Hematopoietic multipotent progenitor cell treated with erythropoietin and hydrocortisone succinate and interleukin-3 and kit ligand, for 17 days (in vitro differentiated cells): ENCODE data around the gene GCGR.

Experiments used
- DNase-seq: peaks from one replicate; pipeline ENCODE4 v3.0.0-alpha.2; 2015; ENCODE audit warnings: low spot score

Gene GCGR

DNA sequence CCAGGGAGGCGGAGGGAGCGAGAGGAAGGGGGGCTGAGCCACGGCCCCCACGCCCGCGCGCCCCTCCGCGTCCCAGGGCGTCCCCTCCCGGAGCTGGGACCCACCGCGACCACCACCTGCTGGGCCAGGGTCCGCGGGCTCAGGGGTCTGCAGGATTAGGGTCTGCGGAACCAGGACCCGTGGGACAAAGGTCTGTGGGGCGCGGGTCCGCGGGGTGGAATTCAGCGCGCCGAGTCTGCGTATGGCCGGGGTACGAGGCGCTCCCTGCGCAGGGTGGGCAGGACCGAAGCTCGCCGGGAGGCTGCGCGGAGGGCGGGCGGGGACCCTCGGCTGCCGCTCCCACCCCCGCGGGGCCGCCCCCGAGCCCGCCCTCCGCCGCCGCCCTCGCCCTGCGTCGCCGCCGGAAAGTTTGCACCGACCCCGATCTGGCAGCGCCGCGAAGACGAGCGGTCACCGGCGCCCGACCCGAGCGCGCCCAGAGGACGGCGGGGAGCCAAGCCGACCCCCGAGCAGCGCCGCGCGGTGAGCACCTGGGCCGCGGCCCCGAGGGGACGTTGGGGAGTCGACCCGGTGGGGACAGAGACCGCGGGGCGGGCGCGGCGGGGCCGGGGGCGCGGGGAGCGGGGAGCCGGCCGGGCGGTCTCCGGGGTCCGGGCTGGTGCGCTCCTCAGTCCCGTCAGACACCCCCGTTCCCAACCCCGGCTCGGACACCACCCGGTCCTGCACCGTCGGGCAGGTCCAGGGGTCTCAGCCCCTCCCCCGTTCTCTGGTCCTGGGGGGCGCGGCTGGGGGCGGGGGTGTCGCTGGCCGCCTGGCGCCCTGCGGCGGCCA is at the start of gene GCGR:
Gene GCGR, plus strand, starts transcription at position 423 of the 831 bp plus-strand sequence. CDS start 4,869 bp downstream, outside the sequence.
- no peak for DNase-seq

DNA sequence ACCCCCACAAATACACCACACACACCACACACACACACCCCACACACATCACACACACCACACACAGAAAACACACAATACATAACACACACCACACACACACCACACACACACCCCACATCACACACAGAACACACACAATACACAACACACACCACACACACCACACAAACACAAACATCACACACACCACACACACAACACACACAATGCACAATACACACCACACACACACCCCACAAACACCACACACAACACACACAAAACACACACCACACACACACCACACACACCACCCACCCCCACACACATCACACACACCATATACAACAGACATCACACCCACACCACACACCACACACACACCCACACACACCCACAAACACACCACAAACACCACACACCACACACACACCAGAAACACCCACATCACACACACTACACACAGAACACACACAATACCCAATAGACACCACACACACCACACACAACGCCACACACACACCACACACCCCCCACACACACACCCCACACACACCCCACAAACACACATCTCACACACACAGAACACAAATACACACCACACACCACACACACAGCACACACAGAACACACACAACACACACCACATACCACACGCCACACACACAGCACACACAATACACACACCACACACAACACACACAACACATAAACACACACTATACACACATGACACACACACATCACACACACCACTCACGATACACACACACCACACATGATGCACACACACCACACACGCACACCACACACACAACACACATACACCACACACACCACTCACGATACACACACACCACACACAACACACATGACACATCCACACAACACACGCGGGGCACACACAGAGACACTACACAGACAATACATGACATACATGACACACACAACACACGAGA is 11.0 kb upstream of the GCGR start:
- DNase-seq, result no peak

DNA sequence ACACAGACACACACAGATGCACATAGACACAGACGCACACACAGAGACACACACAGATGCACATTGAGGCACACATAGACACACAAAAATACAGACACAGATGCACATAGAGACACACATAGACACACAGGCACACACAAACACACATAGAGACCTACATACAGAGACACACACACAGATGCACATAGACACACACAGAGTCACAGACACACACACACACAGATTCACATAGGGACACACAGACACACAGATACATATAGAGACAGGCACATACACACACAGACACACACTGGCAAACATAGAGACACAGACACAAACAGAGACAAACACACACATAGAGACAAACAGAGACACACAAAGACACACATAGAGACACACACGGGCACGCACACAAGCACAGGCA is 9.9 kb upstream of the GCGR start:
- DNase-seq, result no peak

DNA sequence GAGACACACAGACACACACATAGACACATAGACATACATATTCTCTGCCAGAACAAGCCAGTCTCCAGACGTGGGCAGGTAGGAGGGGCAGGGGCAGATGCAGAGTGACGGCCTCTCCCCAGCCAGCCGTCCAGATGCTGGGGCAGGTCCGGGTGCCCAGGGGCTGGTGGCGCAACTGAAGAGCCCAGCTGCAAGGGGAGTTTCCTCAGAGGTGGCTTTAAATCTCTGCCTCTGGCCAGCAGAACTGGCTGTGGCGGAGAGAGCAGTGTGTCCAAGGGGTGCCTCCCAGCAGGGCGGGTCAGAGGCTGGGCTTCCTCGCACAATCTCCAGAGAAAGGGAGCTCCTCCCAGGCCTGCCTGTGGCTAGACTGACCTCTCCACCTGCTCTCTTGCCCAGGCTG is 9.4 kb upstream of the GCGR start:
- DNase-seq, result no peak

DNA sequence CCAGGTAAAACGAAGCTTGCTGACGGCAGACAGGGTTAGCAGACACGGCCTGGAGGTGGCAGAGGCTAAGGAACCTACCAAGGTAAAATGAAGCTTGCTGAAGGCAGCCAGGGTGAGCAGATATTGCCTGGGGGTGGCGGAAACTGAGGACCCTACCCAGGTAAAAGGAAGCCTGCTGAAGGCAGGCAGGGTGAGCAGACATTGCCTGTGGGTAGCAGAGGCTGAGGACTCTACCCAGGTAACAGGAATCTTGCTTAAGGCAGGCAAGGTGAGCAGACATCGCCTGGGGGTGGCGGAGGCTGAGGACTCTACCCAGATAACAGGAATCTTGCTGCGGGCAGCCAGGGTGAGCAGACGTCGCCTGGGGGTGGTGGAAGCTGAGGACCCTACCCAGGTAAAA is 2.6 kb upstream of the GCGR start:
- no peak for DNase-seq

DNA sequence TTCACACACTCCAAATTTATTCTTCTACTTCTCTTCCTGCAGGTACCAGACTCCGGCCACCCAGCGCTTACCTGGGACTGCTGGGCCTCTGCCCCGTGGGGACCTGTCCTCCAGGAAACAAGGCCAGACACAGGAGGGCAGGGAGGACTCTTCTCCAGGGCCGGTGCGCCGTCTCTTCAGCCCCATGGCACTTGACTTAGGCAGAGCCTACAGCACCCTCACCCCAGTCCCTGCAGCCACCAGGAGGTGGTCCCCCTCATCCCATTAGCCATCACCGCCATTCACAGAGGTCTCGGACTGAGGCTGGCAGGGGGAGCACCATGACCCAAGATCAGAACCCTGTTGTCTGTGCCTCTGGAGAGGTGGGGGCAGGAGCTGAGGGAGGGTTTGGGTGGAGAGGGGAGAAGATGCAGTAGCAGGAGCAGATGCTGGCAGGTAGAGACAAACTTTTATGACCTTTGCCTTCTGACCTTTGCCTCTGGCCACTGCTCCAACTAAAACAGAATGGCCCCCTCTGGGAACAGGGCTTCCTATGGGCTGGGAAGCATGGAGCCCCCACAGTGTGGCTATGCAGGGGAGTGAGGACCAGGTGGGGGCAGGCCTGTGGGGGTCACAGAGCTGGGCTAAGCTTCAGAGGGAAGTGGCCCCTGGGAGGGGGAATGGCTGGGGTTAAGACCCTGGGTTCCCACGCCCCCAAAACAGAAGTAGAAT is 1.7 kb upstream of the GCGR start:
- no peak for DNase-seq

DNA sequence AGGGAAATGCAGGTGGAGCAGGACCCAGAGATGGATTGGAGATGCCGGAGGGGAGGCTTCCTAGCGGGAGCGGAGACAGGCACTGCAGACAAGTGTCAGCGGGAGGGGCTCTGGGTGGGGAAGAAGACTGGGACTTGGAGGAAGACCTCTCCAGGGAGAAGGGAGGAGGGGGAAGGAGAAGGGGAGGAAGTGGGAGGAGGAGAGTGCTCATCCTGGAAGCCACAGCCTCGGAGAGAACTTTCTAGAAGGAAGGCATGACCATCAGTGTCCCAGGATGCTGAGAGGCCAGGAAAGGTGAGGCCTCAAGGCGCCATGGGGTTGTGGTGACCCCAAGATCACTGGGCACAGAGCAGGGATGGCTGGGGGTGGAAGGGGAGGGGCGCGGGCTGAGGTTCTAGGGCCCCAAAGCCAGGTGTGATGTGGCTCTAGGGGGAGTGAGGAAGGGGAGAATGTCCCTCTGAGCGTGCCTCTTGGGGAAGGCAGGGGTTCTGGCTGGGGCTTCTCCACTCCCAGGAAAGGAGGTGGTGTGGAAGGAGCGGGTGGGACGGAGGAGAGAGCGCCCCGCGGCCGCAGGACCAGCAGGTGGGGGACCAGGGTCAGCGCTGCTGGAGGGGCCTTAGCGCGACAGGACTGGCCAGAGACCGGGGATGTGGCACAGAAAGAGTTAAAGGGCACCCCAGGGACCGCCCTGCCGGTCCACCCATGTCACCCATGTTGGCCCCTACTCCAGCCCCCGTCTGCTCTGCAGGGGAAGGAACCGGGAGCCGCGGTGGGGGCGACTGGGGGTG is 900 bp upstream of the GCGR start:
- no peak for DNase-seq

DNA sequence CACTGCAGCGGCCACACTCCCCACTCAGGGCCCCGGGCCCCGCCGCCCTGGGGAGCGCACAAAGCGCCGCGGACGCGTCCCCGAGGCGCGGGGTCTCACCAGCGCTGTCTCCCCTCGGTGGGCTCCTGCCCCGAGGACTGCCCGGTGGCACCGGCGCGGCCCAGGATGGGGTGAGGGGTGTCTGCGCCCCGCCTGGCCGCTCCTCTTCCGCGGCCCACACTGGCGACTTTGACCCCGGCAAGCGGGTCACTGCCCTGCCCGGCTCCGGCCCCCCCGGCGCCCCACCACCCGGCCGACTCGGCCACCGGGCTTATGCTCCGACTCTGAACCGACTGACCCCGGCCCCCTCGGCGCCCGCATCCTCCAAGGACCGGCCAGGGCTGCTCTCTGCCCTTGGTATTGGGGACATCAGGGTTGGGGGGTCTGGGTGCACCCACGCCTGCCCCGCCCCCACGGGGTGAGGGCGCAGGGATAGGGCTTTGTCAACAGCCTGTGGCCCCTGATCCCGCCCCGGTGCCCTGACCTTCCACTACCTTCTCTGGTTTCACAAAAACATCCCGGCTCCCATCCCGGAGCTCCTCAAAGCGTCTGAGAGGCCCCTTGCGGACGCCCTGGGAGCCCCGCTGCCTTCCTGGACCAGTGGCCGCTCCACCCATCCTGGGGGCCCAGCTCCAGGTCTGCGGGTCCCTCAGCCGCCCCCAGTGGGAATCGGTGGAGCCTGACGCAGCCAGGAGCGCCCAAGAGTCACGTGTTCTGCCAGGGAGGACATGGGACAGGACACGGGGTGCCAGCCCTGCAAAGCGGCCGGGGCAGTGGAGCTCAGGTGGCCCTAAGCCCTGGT is 829 bp downstream of the GCGR start:
- DNase-seq, result no peak

DNA sequence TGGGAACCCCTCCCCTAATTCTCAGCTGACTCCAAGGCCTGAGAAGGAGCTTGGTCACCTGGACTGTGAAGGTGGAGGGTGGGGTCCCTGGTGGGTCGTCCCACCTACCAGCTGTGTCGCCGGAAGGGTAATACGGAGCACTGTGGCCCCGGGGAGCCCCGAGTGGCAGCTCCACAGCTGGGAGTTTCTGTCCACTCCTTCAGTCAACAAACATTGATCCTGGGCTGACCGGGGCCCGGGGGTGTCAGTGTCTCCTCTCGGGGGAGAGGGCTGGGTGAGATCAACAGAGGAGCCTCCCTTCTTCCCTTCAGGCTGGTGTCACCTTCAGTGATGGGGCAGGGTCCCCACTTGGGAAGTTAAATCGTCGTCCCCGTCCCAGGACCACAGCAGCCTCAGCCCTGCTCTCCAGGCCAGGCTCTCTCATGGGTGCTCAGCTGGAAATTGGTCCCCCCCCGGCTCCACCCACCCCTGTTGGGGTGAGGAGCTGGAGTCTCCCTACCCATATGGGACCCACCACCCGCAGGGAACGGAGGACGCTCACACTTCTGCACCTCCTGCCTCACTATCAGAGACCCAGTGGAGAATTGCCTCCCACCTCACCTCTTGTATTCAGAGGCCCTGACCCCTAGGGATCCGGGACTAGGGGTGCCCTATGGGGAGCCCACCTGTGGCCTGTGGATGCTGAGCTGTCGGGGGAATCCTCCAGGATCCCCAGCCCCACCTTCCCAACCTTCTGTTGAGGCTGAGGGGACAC is 1.9 kb downstream of the GCGR start:
- no peak for DNase-seq

DNA sequence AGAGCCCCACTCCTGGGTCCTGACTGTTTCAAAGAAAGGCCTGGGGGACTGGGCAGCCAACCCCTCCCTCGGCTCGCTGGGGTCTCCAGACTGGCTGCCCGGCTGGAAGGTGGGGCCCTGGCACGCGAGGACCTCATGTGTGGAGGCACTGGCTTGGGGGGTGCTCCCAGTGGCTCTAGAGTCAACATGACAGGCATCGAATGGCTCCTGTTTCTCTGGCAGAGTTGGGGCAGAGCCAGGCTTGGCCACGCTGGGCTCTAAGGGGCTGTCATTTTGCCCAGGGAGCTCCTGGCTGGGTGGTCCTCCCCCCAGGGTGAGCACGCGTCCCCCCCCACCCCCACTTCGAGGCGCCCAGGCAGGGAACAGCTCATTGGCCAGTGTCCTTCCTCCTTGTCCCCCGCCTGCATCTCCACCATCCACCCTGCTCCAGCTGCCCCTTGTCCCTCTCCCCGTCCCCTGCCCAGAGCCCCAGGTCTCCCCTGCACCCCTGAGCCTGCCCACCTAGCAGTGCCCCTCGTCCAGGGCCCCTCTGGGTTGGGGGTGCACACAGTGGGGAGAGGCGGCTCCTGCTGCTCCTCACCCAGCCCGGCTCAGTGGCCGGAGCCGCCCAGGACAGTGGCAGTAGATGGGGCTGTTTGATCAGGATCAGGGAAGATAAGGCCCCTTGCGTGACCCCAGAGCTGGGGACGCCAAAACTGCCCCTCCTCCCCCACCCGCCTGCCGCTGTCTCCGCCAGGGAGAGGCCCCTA is 2.7 kb downstream of the GCGR start:
- no peak for DNase-seq

DNA sequence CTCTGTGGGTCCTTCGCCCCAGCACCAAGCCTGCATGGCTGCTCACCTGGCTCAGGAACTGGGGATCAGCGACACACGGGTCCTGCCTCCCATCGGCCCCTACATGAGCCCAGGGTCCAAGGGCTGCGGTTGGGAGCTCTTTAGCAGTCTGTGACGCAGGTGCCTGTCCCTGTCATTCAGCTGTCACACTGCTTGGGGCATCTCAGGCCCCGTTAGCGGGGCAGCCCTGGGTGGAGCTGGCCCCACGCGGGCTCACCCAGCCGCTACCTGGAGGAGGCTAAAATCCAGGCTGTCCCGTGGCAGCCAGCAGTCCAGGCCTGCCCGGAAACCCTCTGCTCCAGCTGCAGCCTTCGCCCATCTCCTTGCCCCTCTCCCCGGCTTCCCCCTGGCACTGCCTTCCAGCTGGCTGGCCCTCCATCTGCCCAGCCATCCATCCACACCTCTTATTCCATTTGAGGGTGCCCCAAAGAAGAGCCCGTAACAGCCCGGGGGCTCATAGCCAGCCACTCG is 3.3 kb downstream of the GCGR start:
- DNase-seq, result no peak

DNA sequence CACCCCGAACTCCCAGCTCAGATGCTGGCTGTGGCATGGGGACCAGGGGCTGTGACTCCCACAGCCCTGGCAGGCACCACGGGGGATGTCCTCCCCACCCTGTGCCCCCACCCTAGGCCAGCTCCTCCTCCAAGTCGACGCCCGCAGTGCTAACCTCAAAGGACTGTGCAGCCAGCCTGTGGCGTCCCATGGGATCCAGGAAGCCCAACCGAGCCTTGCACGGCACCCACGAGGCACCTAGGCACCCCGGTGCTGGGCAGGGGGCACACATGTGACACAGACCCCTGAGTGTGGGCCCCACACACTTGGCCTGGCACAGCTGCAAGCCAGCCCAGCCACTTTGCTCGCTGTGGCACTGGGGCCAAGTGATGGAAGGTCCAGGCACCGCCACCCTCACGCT is 3.9 kb downstream of the GCGR start:
- no peak for DNase-seq

DNA sequence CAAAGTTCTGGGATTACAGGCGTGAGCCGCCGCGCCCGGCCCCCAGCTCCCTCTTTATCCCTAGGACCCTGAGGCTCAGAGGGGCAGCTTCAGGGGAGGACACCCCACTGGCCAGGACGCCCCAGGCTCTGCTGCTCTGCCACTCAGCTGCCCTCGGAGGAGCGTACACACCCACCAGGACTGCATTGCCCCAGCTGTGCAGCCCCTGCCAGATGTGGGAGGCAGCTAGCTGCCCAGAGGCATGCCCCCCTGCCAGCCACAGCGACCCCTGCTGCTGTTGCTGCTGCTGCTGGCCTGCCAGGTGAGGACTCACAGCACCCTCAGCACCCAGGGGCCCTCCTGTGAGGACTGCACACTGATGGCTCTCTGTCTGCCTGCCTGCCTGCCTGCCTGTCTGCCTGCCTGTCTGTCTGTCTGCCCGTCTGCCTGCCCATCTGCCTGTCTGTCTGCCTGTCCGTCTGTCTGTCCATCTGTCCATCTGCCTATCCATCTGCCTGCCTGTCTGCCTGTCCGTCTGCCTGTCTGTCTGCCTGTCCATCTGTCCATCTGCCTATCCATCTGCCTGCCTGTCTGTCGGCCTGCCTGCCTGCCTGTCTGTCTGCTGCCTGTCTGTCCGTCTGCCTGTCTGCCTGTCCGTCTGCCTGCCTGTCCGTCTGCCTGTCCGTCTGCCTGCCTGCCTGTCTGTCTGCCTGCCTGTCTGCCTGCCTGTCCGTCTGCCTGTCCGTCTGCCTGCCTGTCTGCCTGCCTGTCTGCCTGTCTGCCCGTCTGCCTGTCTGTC is 5.0 kb downstream of the GCGR start:
- no peak for DNase-seq

DNA sequence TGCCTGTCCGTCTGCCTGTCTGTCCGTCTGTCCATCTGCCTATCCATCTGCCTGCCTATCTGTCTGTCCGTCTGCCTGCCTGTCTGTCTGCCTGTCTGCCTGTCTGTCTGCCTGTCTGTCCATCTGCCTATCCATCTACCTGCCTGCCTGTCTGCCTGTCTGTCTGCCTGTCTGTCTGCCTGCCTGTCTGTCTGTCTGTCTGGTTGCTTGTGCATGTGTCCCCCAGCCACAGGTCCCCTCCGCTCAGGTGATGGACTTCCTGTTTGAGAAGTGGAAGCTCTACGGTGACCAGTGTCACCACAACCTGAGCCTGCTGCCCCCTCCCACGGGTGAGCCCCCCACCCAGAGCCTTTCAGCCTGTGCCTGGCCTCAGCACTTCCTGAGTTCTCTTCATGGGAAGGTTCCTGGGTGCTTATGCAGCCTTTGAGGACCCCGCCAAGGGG is 5.6 kb downstream of the GCGR start:
- DNase-seq, result no peak

DNA sequence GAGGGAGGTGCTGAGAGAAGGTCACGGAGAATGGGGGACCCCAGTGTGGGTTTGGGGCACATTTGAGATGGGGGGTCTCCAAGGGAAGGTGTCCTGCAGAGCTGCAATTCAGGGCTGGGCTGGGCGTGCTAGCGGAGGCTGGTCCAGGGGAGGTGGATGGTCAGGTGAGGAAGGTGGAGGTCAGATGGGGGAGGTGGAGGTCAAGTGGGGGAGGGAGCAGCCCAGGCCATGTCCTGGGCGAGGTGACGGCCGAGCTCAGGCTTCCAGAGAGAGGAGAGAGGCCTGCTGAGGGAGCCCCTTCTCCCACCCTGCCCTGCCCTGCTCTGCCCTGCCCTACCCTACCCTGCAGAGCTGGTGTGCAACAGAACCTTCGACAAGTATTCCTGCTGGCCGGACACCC is 6.5 kb downstream of the GCGR start:
- DNase-seq, result no peak

DNA sequence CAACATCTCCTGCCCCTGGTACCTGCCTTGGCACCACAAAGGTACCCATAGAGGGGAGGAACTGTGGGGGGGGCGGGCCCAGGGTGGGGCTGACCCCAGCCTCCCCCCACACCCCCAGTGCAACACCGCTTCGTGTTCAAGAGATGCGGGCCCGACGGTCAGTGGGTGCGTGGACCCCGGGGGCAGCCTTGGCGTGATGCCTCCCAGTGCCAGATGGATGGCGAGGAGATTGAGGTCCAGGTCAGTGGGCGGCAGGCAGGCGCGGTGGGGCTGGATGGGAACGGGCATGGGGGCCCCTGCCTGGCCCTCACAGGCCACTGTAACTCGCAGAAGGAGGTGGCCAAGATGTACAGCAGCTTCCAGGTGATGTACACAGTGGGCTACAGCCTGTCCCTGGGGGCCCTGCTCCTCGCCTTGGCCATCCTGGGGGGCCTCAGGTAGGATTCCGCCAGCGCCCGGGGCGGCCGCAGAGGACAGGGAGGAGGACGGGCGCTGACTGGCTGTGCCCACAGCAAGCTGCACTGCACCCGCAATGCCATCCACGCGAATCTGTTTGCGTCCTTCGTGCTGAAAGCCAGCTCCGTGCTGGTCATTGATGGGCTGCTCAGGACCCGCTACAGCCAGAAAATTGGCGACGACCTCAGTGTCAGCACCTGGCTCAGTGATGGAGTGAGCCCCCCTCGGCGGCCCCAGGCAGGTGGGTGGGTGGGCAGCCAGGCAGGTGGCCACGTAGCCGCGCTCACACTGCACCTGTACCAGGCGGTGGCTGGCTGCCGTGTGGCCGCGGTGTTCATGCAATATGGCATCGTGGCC is 7.1 kb downstream of the GCGR start:
- no peak for DNase-seq
